Endothelial cell of umbilical vein (primary cell): Measurements from ENCODE around the gene AQP1.

ENCODE experiments used
- EZH2 ChIP-seq: IDR thresholded peaks from 2 replicates; pipeline ENCODE4 v1.6.1; 2012; ENCODE audit warnings: borderline replicate concordance, low read depth, mild to moderate bottlenecking, moderate library complexity, low read length, inconsistent platforms; ENCODE audit not compliant: severe bottlenecking
- JUN ChIP-seq: IDR thresholded peaks from 2 replicates; pipeline ENCODE4 v1.6.1; 2011; ENCODE audit warnings: borderline replicate concordance, low read depth; ENCODE audit not compliant: insufficient read length, insufficient read depth
- MYC ChIP-seq: IDR thresholded peaks from one replicate; pipeline ENCODE4 v1.6.1; 2011; ENCODE audit warnings: mild to moderate bottlenecking, low read depth, low read length
- POLR2A ChIP-seq: IDR thresholded peaks from 2 replicates; pipeline ENCODE4 v1.6.1; 2012; ENCODE audit warnings: low read depth, mild to moderate bottlenecking, control low read depth, low read length
- POLR2AphosphoS5 ChIP-seq: IDR thresholded peaks from 2 replicates; pipeline ENCODE4 v1.6.1; 2012; ENCODE audit warnings: low read depth, mild to moderate bottlenecking, control low read depth, low read length, moderate library complexity; ENCODE audit not compliant: insufficient read depth
- TF ChIP-seq, protein P1 (sequence below), 2 donors: IDR thresholded peaks; 1 replicate in 1 of 2; 2 replicates in 1 of 2; pipeline ENCODE4 v1.5.1; 2011; ENCODE audit warnings: low read length in 2 of 2, mild to moderate bottlenecking in 2 of 2, moderate library complexity in 2 of 2, control low read depth in 1 of 2, inconsistent platforms in 1 of 2, low read depth in 1 of 2; ENCODE audit not compliant: insufficient read depth in 1 of 2; ENCODE audit errors: extremely low read depth in 1 of 2
- TF ChIP-seq, protein P2 (sequence below): IDR thresholded peaks from 2 replicates; pipeline ENCODE4 v1.6.1; 2011; ENCODE audit not compliant: insufficient read depth, insufficient read length

DNA sequence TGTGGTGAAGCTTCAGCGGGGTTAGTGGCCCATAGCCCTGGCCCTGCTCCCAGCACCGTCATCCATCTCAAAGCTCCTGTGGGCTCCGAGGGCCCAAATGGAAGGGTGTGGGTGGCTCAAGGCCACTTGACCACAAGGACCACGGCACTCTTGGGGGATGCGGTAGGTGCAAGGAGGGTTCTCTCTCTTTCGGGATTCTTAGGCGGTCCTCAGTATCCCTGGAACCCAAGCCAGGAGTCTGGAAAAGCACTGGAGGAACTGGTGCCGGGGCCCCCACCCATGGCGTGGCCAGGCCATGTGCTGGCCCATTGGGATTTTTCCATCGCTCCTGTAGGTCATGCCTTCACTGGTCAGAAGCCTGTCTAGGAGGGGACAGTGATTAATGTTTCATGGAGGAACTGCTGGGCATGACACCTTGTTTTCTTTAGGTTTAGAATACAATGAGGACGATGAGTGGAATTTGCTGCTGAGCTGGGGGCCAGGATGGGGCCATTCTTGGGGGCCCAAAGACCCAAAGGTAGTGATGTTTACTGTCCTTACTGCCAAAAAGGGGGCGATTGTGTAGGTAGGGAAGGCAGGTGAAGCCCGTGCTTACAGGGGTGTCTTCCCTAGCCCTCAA is 16.7 kb downstream of the AQP1 start:
- TF ChIP-seq EZH2 (no peak), JUN (no peak), POLR2A (no peak), POLR2AphosphoS5 (no peak), MYC (no peak)
- TF ChIP-seq, protein P1, sequence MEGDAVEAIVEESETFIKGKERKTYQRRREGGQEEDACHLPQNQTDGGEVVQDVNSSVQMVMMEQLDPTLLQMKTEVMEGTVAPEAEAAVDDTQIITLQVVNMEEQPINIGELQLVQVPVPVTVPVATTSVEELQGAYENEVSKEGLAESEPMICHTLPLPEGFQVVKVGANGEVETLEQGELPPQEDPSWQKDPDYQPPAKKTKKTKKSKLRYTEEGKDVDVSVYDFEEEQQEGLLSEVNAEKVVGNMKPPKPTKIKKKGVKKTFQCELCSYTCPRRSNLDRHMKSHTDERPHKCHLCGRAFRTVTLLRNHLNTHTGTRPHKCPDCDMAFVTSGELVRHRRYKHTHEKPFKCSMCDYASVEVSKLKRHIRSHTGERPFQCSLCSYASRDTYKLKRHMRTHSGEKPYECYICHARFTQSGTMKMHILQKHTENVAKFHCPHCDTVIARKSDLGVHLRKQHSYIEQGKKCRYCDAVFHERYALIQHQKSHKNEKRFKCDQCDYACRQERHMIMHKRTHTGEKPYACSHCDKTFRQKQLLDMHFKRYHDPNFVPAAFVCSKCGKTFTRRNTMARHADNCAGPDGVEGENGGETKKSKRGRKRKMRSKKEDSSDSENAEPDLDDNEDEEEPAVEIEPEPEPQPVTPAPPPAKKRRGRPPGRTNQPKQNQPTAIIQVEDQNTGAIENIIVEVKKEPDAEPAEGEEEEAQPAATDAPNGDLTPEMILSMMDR (IDR thresholded peaks at IDR 0.05; ENCODE audit: extremely low read depth in 1 of 2, insufficient read depth in 1 of 2, low read depth in 1 of 2, low read length in 2 of 2): no peak
- TF ChIP-seq, protein P2, sequence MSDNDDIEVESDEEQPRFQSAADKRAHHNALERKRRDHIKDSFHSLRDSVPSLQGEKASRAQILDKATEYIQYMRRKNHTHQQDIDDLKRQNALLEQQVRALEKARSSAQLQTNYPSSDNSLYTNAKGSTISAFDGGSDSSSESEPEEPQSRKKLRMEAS: no peak
